Neural cell (in vitro differentiated cells): Measurements from ENCODE around the gene ATP11B. TPM values are rescaled to one million over a fixed set of nuclear protein-coding genes. Genes with fewer than 3 reads are reported as not detected.

Source experiments
- H2AFZ ChIP-seq: fragments of 200-600, 300-800 bp; sonication (generic), shearing (Covaris generic); 2 replicates; pipeline ENCODE4 v1.6.0; 2014; ENCODE audit warnings: low read depth, mild to moderate bottlenecking, antibody characterized with exemption, low read length, moderate library complexity
- H3F3A ChIP-seq: fragments of 200-600 bp; shearing (Covaris generic); 2 replicates; pipeline ENCODE4 v1.6.1; 2016; ENCODE audit warnings: mild to moderate bottlenecking, moderate library complexity, mixed read lengths, antibody characterized with exemption, low read length; ENCODE audit not compliant: insufficient read depth, poor library complexity, severe bottlenecking
- H3K27ac ChIP-seq: fragments of 200-600, 300-800 bp; sonication (generic), shearing (Covaris generic); 2 replicates; pipeline ENCODE4 v1.5.1; 2014; ENCODE audit warnings: mild to moderate bottlenecking, low read length, moderate library complexity
- H3K27me3 ChIP-seq: fragments of 300-800, 200-600 bp; sonication (generic), shearing (Covaris generic); 2 replicates; pipeline ENCODE4 v1.6.0; 2014; ENCODE audit warnings: mild to moderate bottlenecking, low read depth, low read length, moderate library complexity; ENCODE audit not compliant: insufficient read depth
- H3K36me3 ChIP-seq: fragments of 300-800, 200-600 bp; sonication (generic), shearing (Covaris generic); 2 replicates; pipeline ENCODE4 v1.5.1; 2014; ENCODE audit warnings: mild to moderate bottlenecking, antibody characterized with exemption, low read length, moderate library complexity; ENCODE audit not compliant: insufficient read depth
- H3K4me2 ChIP-seq: fragments of 300-800, 200-600 bp; sonication (generic), shearing (Covaris generic); 2 replicates; pipeline ENCODE4 v1.6.0; 2014; ENCODE audit warnings: mild to moderate bottlenecking, low read length
- H3K4me3 ChIP-seq: fragments of 300-800, 200-600 bp; sonication (generic), shearing (Covaris generic); 2 replicates; pipeline ENCODE4 v1.5.1; 2014; ENCODE audit warnings: mild to moderate bottlenecking, low read length, moderate library complexity
- H3K79me2 ChIP-seq: fragments of 200-600 bp; shearing (Covaris generic); replicated peaks from 2 replicates; pipeline ENCODE4 v1.6.0; 2014; ENCODE audit warnings: mild to moderate bottlenecking, low read length, moderate library complexity; ENCODE audit not compliant: insufficient read depth
- H3K9ac ChIP-seq: fragments of 300-800, 200-600 bp; sonication (generic), shearing (Covaris generic); 2 replicates; pipeline ENCODE4 v1.6.1; 2016; ENCODE audit warnings: mild to moderate bottlenecking, low read length, mixed read lengths
- H3K9me2 ChIP-seq: fragments of 200-600 bp; shearing (Covaris generic); 2 replicates; pipeline ENCODE4 v1.6.1; 2016; ENCODE audit warnings: mild to moderate bottlenecking, low read length, mixed read lengths; ENCODE audit not compliant: insufficient read depth
- H3K9me3 ChIP-seq: fragments of 200-600, 300-800 bp; sonication (generic), shearing (Covaris generic); 2 replicates; pipeline ENCODE4 v1.6.1; 2016; ENCODE audit warnings: mild to moderate bottlenecking, mixed run types, low read length, moderate library complexity, mixed read lengths
- H4K20me1 ChIP-seq: fragments of 200-600 bp; shearing (Covaris generic); 2 replicates; pipeline ENCODE4 v1.6.1; 2016; ENCODE audit warnings: mild to moderate bottlenecking, mixed run types; ENCODE audit not compliant: insufficient read depth
- CTCF ChIP-seq: fragments of 450-650 bp; IDR thresholded peaks from 2 replicates; pipeline ENCODE4 v1.5.1; 2014; ENCODE audit warnings: antibody characterized with exemption, mild to moderate bottlenecking, moderate library complexity; ENCODE audit not compliant: poor library complexity, severe bottlenecking
- EP300 ChIP-seq: fragments of 450-650 bp; conservative IDR thresholded peaks from 2 replicates; pipeline ENCODE4 v1.6.1; 2014; ENCODE audit warnings: antibody characterized with exemption, mild to moderate bottlenecking, moderate library complexity; ENCODE audit not compliant: poor library complexity, severe bottlenecking
- EZH2 ChIP-seq: fragments of 200-600, 300-800 bp; shearing (Covaris generic), sonication (generic); IDR thresholded peaks from 2 replicates; pipeline ENCODE4 v1.6.1; 2014; ENCODE audit warnings: antibody characterized with exemption, low read length, borderline replicate concordance, mild to moderate bottlenecking; ENCODE audit not compliant: insufficient read depth, poor library complexity, severe bottlenecking
- MXI1 ChIP-seq: fragments of 450-650 bp; conservative IDR thresholded peaks from 2 replicates; pipeline ENCODE4 v1.6.1; 2014; ENCODE audit warnings: antibody characterized with exemption, mild to moderate bottlenecking; ENCODE audit not compliant: poor library complexity, severe bottlenecking
- POLR2AphosphoS5 ChIP-seq: IDR thresholded peaks from 2 replicates; pipeline ENCODE4 v1.6.1; 2012
- RAD21 ChIP-seq: fragments of 450-650 bp; conservative IDR thresholded peaks from 2 replicates; pipeline ENCODE4 v1.6.1; 2014; ENCODE audit warnings: antibody characterized with exemption, mild to moderate bottlenecking, moderate library complexity
- REST ChIP-seq: IDR thresholded peaks from 2 replicates; pipeline ENCODE4 v1.6.1; 2012; ENCODE audit warnings: borderline replicate concordance
- SMC3 ChIP-seq: fragments of 450-650 bp; conservative IDR thresholded peaks from 2 replicates; pipeline ENCODE4 v1.6.1; 2014; ENCODE audit warnings: antibody characterized with exemption, mild to moderate bottlenecking, moderate library complexity; ENCODE audit not compliant: poor library complexity
- TAF1 ChIP-seq: IDR thresholded peaks from 2 replicates; pipeline ENCODE4 v1.6.1; 2012; ENCODE audit warnings: low read depth
- polyA plus RNA-seq: library from polyadenylated mRNA; depleted of rRNA; stranded (reverse); fragments of >200 nt; gene quantifications from 2 replicates; pipeline ENCODE4 v1.2.3, GENCODE V29; 2014

Gene ATP11B
- polyA plus RNA-seq, 1 donor from 2014 or later: 31.2 TPM

- Histone ChIP-seq H2AFZ (no peak overlapping the region), H3K79me2 (peaks cover 20% of the 10 kb centered on the region), H3K4me3 (no peak overlapping the region), H3K4me2 (no peak overlapping the region), H3K36me3 (no peaks in the 10 kb centered on the region), H3F3A (no peaks in the 10 kb centered on the region), H3K27ac (no peak overlapping the region), H3K9me2 (no peaks in the 10 kb centered on the region), H4K20me1 (no peaks in the 10 kb centered on the region), H3K9ac (no peak overlapping the region), H3K27me3 (no peaks in the 10 kb centered on the region), H3K9me3 (no peaks in the 10 kb centered on the region)
- TF ChIP-seq REST: no peak
- TF ChIP-seq MXI1: no peak
- no peak for TF ChIP-seq EP300
- no peak for TF ChIP-seq POLR2AphosphoS5
- TF ChIP-seq EZH2: no peak
- TF ChIP-seq TAF1: no peak
- no peak for TF ChIP-seq CTCF
- TF ChIP-seq SMC3: no peak
- TF ChIP-seq RAD21: no peak
These were observed 21.2 kb downstream of the ATP11B start for GRCh38 chr3:182814419-182815062.

- TF ChIP-seq EZH2 (no peak), SMC3 (no peak)
- no peaks in the 10 kb centered on the region for H3F3A ChIP-seq
- H3K36me3 ChIP-seq: no peaks in the 10 kb centered on the region
- no peak overlapping the region for H2AFZ ChIP-seq
- H3K27me3 ChIP-seq: no peaks in the 10 kb centered on the region
- H3K79me2 ChIP-seq: peaks cover 25% of the 10 kb centered on the region
- H4K20me1 ChIP-seq: no peaks in the 10 kb centered on the region
- no peak overlapping the region for H3K4me3 ChIP-seq
- H3K9me2 ChIP-seq: no peaks in the 10 kb centered on the region
- no peak overlapping the region for H3K9ac ChIP-seq
- no peak overlapping the region for H3K4me2 ChIP-seq
- no peak overlapping the region for H3K27ac ChIP-seq
- H3K9me3 ChIP-seq: no peaks in the 10 kb centered on the region
These were observed 22.9 kb downstream of the ATP11B start for GRCh38 chr3:182816181-182816580.
